ENCODE results near the gene ZNF148.
"Not testable (repeated sequence)": the region's sequence is repeated elsewhere in the genome, so short reads cannot be mapped to it uniquely, and the experiment has no call there.

Gene ZNF148

GRCh38 chr3:125374501-125374995 lies 577 bp downstream of the ZNF148 start:
- no peak for DNase-seq

GRCh38 chr3:125367403-125368230 lies 7.5 kb downstream of the ZNF148 start:
- no peak for DNase-seq

- DNase-seq: no peak
Observed at GRCh38 chr3:125366132-125366531, 9.0 kb downstream of the ZNF148 start.

- no peak for DNase-seq
Observed at GRCh38 chr3:125359700-125360099, 15.4 kb downstream of the ZNF148 start.

GRCh38 chr3:125358923-125359322 lies 16.2 kb downstream of the ZNF148 start:
- no peak for DNase-seq

- no peak for DNase-seq
Observed at GRCh38 chr3:125357837-125358236, 17.3 kb downstream of the ZNF148 start.

GRCh38 chr3:125357032-125357658 lies 18.0 kb downstream of the ZNF148 start:
- peak; percentile 43 for DNase-seq

- no peak for DNase-seq
Observed at GRCh38 chr3:125356140-125357026, 18.7 kb downstream of the ZNF148 start.

GRCh38 chr3:125353659-125354058 lies 21.5 kb downstream of the ZNF148 start:
- no peak for DNase-seq

- no peak for DNase-seq
Observed at GRCh38 chr3:125353128-125353527, 22.0 kb downstream of the ZNF148 start.

GRCh38 chr3:125351814-125352456 lies 23.2 kb downstream of the ZNF148 start:
- no peak for DNase-seq

- no peak for DNase-seq
Observed at GRCh38 chr3:125351152-125351551, 24.0 kb downstream of the ZNF148 start.

GRCh38 chr3:125350597-125350996 lies 24.5 kb downstream of the ZNF148 start:
- DNase-seq: no peak

GRCh38 chr3:125349556-125350165 lies 25.5 kb downstream of the ZNF148 start:
- no peak for DNase-seq

GRCh38 chr3:125349055-125349454 lies 26.1 kb downstream of the ZNF148 start:
- no peak for DNase-seq

- DNase-seq: not testable (repeated sequence)
Observed at GRCh38 chr3:125343367-125343766, 31.8 kb downstream of the ZNF148 start.

GRCh38 chr3:125340121-125340520 lies 35.0 kb downstream of the ZNF148 start:
- DNase-seq: no peak

GRCh38 chr3:125337506-125337905 lies 37.6 kb downstream of the ZNF148 start:
- DNase-seq: no peak

GRCh38 chr3:125334675-125335560 lies 40.2 kb downstream of the ZNF148 start:
- DNase-seq: no peak

GRCh38 chr3:125332504-125332903 lies 42.6 kb downstream of the ZNF148 start:
- no peak for DNase-seq

GRCh38 chr3:125331243-125331642 lies 43.9 kb downstream of the ZNF148 start:
- no peak for DNase-seq
